ENCODE data around the gene RNF17. TPM values are rescaled to one million over a fixed set of nuclear protein-coding genes. Genes with fewer than 3 reads are reported as not detected.

RNF17 gene
- total and polyA plus RNA-seq, 2 donors (not counting 1 experiment from before 2014, with no cell fraction given) = not detected

DNA sequence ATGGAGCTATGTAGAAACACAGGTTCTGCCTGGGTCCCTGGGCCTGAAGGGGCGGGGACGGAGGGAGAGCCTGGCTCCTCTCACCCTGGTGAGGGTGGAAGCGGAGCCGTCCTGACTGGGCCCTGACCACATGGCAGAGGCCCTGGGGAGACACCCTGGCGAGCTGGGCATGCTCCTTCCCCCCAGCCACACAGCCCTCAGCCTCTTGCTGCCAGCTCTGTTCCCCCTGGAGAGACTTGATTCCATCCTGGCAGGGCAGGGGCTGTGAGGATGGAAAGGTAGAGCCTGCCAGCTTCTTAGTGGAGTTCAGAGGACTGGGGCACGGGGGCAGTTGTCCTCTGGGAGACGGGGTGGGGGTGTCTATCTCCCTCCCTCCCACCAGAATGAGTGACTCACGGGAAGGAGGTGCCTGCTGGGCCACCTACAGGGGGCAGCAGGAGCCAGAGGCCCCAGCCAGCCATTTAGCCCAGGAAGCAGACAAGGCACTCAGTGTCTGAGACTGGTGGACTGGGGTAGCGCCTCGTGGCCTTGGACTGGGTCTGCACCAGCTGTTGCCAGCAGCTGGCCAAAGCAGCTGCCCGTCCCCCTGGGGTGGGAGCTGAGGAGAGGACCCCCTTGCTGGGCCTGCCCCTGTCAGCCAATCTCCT is 22.8 kb upstream of the RNF17 start:
- Histone ChIP-seq H3K27me3 (ENCODE audit: control insufficient read depth, insufficient read depth, low read length) (peaks cover 2% of the 10 kb centered on the region), H3K4me2 (ENCODE audit: extremely low read depth, insufficient read depth, low read length) (no peak overlapping the region), H3K9me3 (ENCODE audit: control insufficient read depth, insufficient read depth, low read depth, low read length) (no peaks in the 10 kb centered on the region), H3K4me3 (replicated peaks in 1 of 4; ENCODE audit: control extremely low read depth in 1 of 4, insufficient read depth in 1 of 4, low read depth in 3 of 4, low read length in 4 of 4) (no peak overlapping the region), H3K4me1 (ENCODE audit: control insufficient read depth, extremely low read depth, insufficient read depth, low read length) (no peaks in the 10 kb centered on the region), H3K9ac (ENCODE audit: insufficient read depth, low read length) (no peak overlapping the region), H2AFZ (ENCODE audit: low read length) (no peak overlapping the region), H3K27ac (ENCODE audit: insufficient read depth, low read length) (no peak overlapping the region), H3K36me3 (ENCODE audit: control insufficient read depth, insufficient read depth, low read length) (no peaks in the 10 kb centered on the region), H4K20me1 (ENCODE audit: control insufficient read depth, extremely low read depth, insufficient read depth, low read length) (no peaks in the 10 kb centered on the region), H3K79me2 (ENCODE audit: control insufficient read depth, insufficient read depth, low read length) (no peaks in the 10 kb centered on the region)
- DNase-seq (ENCODE audit: low read depth in 2 of 2) = no peak
- TF ChIP-seq, protein P1, sequence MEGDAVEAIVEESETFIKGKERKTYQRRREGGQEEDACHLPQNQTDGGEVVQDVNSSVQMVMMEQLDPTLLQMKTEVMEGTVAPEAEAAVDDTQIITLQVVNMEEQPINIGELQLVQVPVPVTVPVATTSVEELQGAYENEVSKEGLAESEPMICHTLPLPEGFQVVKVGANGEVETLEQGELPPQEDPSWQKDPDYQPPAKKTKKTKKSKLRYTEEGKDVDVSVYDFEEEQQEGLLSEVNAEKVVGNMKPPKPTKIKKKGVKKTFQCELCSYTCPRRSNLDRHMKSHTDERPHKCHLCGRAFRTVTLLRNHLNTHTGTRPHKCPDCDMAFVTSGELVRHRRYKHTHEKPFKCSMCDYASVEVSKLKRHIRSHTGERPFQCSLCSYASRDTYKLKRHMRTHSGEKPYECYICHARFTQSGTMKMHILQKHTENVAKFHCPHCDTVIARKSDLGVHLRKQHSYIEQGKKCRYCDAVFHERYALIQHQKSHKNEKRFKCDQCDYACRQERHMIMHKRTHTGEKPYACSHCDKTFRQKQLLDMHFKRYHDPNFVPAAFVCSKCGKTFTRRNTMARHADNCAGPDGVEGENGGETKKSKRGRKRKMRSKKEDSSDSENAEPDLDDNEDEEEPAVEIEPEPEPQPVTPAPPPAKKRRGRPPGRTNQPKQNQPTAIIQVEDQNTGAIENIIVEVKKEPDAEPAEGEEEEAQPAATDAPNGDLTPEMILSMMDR (conservative IDR thresholded peaks at IDR 0.05 in 1 of 2, IDR thresholded peaks at IDR 0.05 in 1 of 2; ENCODE audit: low read depth in 1 of 2, low read length in 2 of 2) = no peak
- TF ChIP-seq EZH2 (IDR thresholded peaks at IDR 0.05; ENCODE audit: low read length, missing control alignments) = no peak

DNA sequence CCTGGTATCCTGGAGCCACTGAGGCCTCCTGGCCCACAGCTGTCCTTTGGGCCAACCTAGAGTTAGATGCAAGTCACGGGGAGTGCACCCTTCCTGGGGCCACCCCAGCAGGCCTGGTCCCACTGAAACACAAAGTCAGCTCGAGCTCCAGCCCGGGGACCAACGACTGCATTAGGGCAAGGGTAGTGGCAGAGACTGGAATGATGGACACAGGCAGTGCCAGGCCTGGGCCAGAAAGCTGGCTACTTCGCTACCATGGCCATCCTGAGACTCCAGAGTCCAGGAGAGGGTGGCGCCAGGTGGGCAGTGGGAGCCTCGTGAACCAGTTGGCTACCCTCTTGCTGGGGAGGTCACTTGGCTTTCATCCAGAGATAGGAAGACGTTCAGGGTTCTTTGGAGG is 22.2 kb upstream of the RNF17 start:
- peaks cover 2% of the 10 kb centered on the region for H3K27me3 ChIP-seq (ENCODE audit: control insufficient read depth, insufficient read depth, low read length)
- H3K4me1 ChIP-seq (ENCODE audit: control insufficient read depth, extremely low read depth, insufficient read depth, low read length) = no peaks in the 10 kb centered on the region
- H3K36me3 ChIP-seq (ENCODE audit: control insufficient read depth, insufficient read depth, low read length) = no peaks in the 10 kb centered on the region
- H3K27ac ChIP-seq (ENCODE audit: insufficient read depth, low read length) = no peak overlapping the region
- no peak for DNase-seq (ENCODE audit: low read depth in 2 of 2)
- H3K4me2 ChIP-seq (ENCODE audit: extremely low read depth, insufficient read depth, low read length) = no peak overlapping the region
- no peak for TF ChIP-seq EZH2 (IDR thresholded peaks at IDR 0.05; ENCODE audit: low read length, missing control alignments)
- TF ChIP-seq, protein P1 (conservative IDR thresholded peaks at IDR 0.05 in 1 of 2, IDR thresholded peaks at IDR 0.05 in 1 of 2; ENCODE audit: low read depth in 1 of 2, low read length in 2 of 2) = no peak
- H3K79me2 ChIP-seq (ENCODE audit: control insufficient read depth, insufficient read depth, low read length) = no peaks in the 10 kb centered on the region
- H2AFZ ChIP-seq (ENCODE audit: low read length) = no peak overlapping the region
- no peak overlapping the region for H3K9ac ChIP-seq (ENCODE audit: insufficient read depth, low read length)
- no peak overlapping the region for H3K4me3 ChIP-seq (replicated peaks in 1 of 4; ENCODE audit: control extremely low read depth in 1 of 4, insufficient read depth in 1 of 4, low read depth in 3 of 4, low read length in 4 of 4)
- no peaks in the 10 kb centered on the region for H3K9me3 ChIP-seq (ENCODE audit: control insufficient read depth, insufficient read depth, low read depth, low read length)
- no peaks in the 10 kb centered on the region for H4K20me1 ChIP-seq (ENCODE audit: control insufficient read depth, extremely low read depth, insufficient read depth, low read length)

DNA sequence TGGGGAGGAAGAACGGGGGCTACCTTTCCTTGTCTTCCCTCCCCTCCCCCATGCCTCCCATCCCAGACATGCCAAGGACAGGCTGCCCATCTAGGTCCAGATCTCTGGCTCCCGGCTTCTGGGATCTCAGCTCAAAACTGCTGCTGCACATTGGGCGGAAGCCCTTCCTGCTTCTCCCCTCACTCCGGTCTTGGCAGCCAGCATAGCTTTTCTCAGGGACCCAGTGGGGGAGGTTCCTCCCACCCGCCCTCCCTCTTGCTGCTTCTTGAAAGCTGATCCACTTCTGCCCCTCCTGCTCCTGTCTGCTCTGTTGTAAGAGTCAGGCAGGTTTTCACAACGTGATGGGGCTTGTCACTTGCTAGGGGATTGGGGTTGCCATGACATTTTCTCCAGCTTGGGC is 21.7 kb upstream of the RNF17 start:
- H3K27ac ChIP-seq (ENCODE audit: insufficient read depth, low read length) = no peak overlapping the region
- peak in 1 of 2 donors; percentile 2 for DNase-seq (ENCODE audit: low read depth in 2 of 2)
- no peaks in the 10 kb centered on the region for H3K4me1 ChIP-seq (ENCODE audit: control insufficient read depth, extremely low read depth, insufficient read depth, low read length)
- H3K36me3 ChIP-seq (ENCODE audit: control insufficient read depth, insufficient read depth, low read length) = no peaks in the 10 kb centered on the region
- no peaks in the 10 kb centered on the region for H3K79me2 ChIP-seq (ENCODE audit: control insufficient read depth, insufficient read depth, low read length)
- no peak overlapping the region for H2AFZ ChIP-seq (ENCODE audit: low read length)
- TF ChIP-seq, protein P1 (conservative IDR thresholded peaks at IDR 0.05 in 1 of 2, IDR thresholded peaks at IDR 0.05 in 1 of 2; ENCODE audit: low read depth in 1 of 2, low read length in 2 of 2) = no peak
- no peak for TF ChIP-seq EZH2 (IDR thresholded peaks at IDR 0.05; ENCODE audit: low read length, missing control alignments)
- no peak overlapping the region for H3K4me2 ChIP-seq (ENCODE audit: extremely low read depth, insufficient read depth, low read length)
- H3K9ac ChIP-seq (ENCODE audit: insufficient read depth, low read length) = no peak overlapping the region
- no peak overlapping the region for H3K4me3 ChIP-seq (replicated peaks in 1 of 4; ENCODE audit: control extremely low read depth in 1 of 4, insufficient read depth in 1 of 4, low read depth in 3 of 4, low read length in 4 of 4)
- no peaks in the 10 kb centered on the region for H3K9me3 ChIP-seq (ENCODE audit: control insufficient read depth, insufficient read depth, low read depth, low read length)
- no peaks in the 10 kb centered on the region for H4K20me1 ChIP-seq (ENCODE audit: control insufficient read depth, extremely low read depth, insufficient read depth, low read length)
- H3K27me3 ChIP-seq (ENCODE audit: control insufficient read depth, insufficient read depth, low read length) = peaks cover 4% of the 10 kb centered on the region
